IMR-90 (cell line): ENCODE results near the gene EFEMP2. TPM values are rescaled to one million over a fixed set of nuclear protein-coding genes. Genes with fewer than 3 reads are reported as not detected.

Experiments
- ATAC-seq: fragments of 200-7000 bp; cut with Tn5 transposase; 2 replicates; pipeline ENCODE4 v1.9.1; 2020; ENCODE audit warnings: low read depth, mild to moderate bottlenecking, moderate library complexity
- BruUV-seq: library from RNA; stranded (reverse); fragments of 400-500 nt; replicated peaks from 2 replicates; lab custom pipeline; 2021; lab: Mats Ljungman, UMichigan
- CTCF ChIA-PET: fragments of 300-600 bp; formaldehyde crosslinking; extraction: SDS; loops from one replicate; lab custom pipeline; 2021; ENCODE audit warnings: antibody characterized with exemption; lab: Yijun Ruan, JAX
- POLR2A ChIA-PET: fragments of 300-600 bp; sonication (Branson Sonifier 250); formaldehyde crosslinking; loops from one replicate; lab custom pipeline; 2022; ENCODE audit warnings: antibody characterized with exemption; ENCODE audit not compliant: unreplicated experiment; lab: Charles Lee
- DNase-seq: peaks from one replicate; pipeline ENCODE4 v3.0.0; 2013
- H2AFZ ChIP-seq: replicated peaks from 2 replicates; pipeline ENCODE3; 2013; ENCODE audit warnings: low read length, mild to moderate bottlenecking; ENCODE audit not compliant: poor library complexity
- H2AK5ac ChIP-seq: 2 replicates; pipeline ENCODE4 v1.6.1; 2013; ENCODE audit warnings: low read depth, low read length, inconsistent platforms
- H2AK9ac ChIP-seq: replicated peaks from 2 replicates; pipeline ENCODE3; 2013; ENCODE audit warnings: mild to moderate bottlenecking, low read depth, low read length, moderate library complexity; ENCODE audit not compliant: poor library complexity
- H2BK120ac ChIP-seq: 2 replicates; pipeline ENCODE4 v1.6.1; 2013; ENCODE audit warnings: low read depth, low read length, inconsistent platforms
- H2BK15ac ChIP-seq: 3 replicates; pipeline ENCODE4 v1.6.1; 2013; ENCODE audit warnings: low read depth, low read length, inconsistent platforms
- H2BK20ac ChIP-seq: 2 replicates; pipeline ENCODE4 v1.6.1; 2013; ENCODE audit warnings: low read depth, mild to moderate bottlenecking, inconsistent platforms, low read length, moderate library complexity
- H2BK5ac ChIP-seq: 2 replicates; pipeline ENCODE4 v1.6.1; 2013; ENCODE audit warnings: mild to moderate bottlenecking, low read depth, low read length, inconsistent platforms; ENCODE audit not compliant: poor library complexity, severe bottlenecking
- H3K14ac ChIP-seq: replicated peaks from 2 replicates; pipeline ENCODE4 v1.6.1; 2013; ENCODE audit warnings: low read depth, low read length, inconsistent platforms
- H3K18ac ChIP-seq: 2 replicates; pipeline ENCODE4 v1.6.1; 2013; ENCODE audit warnings: low read depth, low read length, control low read depth
- H3K23ac ChIP-seq: 2 replicates; pipeline ENCODE4 v1.6.1; 2013; ENCODE audit warnings: low read depth, low read length, inconsistent platforms
- H3K27ac ChIP-seq: 2 replicates; pipeline ENCODE4 v1.5.1; 2013; ENCODE audit warnings: mild to moderate bottlenecking, control low read depth, low read length; ENCODE audit not compliant: insufficient read depth
- H3K27me3 ChIP-seq: 2 replicates; pipeline ENCODE4 v1.6.1; 2013; ENCODE audit warnings: low read length; ENCODE audit not compliant: control insufficient read depth, insufficient read depth
- H3K36me3 ChIP-seq: 2 replicates; pipeline ENCODE4 v1.6.1; 2013; ENCODE audit warnings: low read length, mixed read lengths; ENCODE audit not compliant: control insufficient read depth, insufficient read depth
- H3K4ac ChIP-seq: 2 replicates; pipeline ENCODE4 v1.6.1; 2013; ENCODE audit warnings: low read depth, low read length, inconsistent platforms
- H3K4me1 ChIP-seq: 2 replicates; pipeline ENCODE4 v1.6.1; 2013; ENCODE audit warnings: low read length, mixed read lengths; ENCODE audit not compliant: control insufficient read depth, insufficient read depth
- H3K4me2 ChIP-seq: 2 replicates; pipeline ENCODE4 v1.6.1; 2013; ENCODE audit warnings: low read depth, mild to moderate bottlenecking, control low read depth, low read length, moderate library complexity
- H3K4me3 ChIP-seq: 2 replicates; pipeline ENCODE4 v1.5.1; 2013; ENCODE audit warnings: low read depth, mild to moderate bottlenecking, control low read depth, low read length, moderate library complexity; ENCODE audit not compliant: insufficient read depth
- H3K56ac ChIP-seq: 2 replicates; pipeline ENCODE4 v1.6.1; 2013; ENCODE audit warnings: low read length, inconsistent platforms; ENCODE audit not compliant: insufficient read depth; ENCODE audit errors: extremely low read depth
- H3K79me1 ChIP-seq, 2 experiments: 2 replicates each; pipeline ENCODE4 v1.6.1; 2013; ENCODE audit warnings: low read length in 2 of 2, inconsistent platforms in 1 of 2, low read depth in 1 of 2
- H3K9ac ChIP-seq: 2 replicates; pipeline ENCODE4 v1.6.1; 2013; ENCODE audit warnings: low read depth, low read length, control low read depth
- H3K9me1 ChIP-seq: 2 replicates; pipeline ENCODE4 v1.6.1; 2013; ENCODE audit warnings: low read length, inconsistent platforms; ENCODE audit not compliant: insufficient read depth
- H3K9me3 ChIP-seq: 2 replicates; pipeline ENCODE4 v1.6.1; 2013; ENCODE audit warnings: low read length; ENCODE audit not compliant: control insufficient read depth, insufficient read depth
- H4K20me1 ChIP-seq: 2 replicates; pipeline ENCODE4 v1.6.1; 2013; ENCODE audit warnings: low read length, inconsistent platforms; ENCODE audit not compliant: insufficient read depth
- H4K5ac ChIP-seq: 2 replicates; pipeline ENCODE4 v1.6.1; 2013; ENCODE audit warnings: mild to moderate bottlenecking, low read depth, low read length, control low read depth
- H4K8ac ChIP-seq, 2 experiments: 2 replicates each; pipeline ENCODE4 v1.6.1; 2013; ENCODE audit warnings: low read depth in 2 of 2, low read length in 2 of 2, control low read depth in 1 of 2, inconsistent platforms in 1 of 2
- H4K91ac ChIP-seq: 2 replicates; pipeline ENCODE4 v1.6.1; 2013; ENCODE audit warnings: low read depth, low read length, inconsistent platforms; ENCODE audit not compliant: insufficient read depth
- BHLHE40 ChIP-seq: fragments of 150-350 bp; IDR thresholded peaks from 2 replicates; pipeline ENCODE4 v1.6.1; 2016; ENCODE audit warnings: mild to moderate bottlenecking, low read depth, low read length
- CEBPB ChIP-seq: IDR thresholded peaks from 2 replicates; pipeline ENCODE4 v1.6.1; 2012; ENCODE audit warnings: low read depth, low read length, improper control_type of control experiment
- CHD1 ChIP-seq: IDR thresholded peaks from 2 replicates; pipeline ENCODE4 v1.6.1; 2012; ENCODE audit warnings: low read depth, low read length, improper control_type of control experiment
- MXI1 ChIP-seq: IDR thresholded peaks from 2 replicates; pipeline ENCODE4 v1.6.1; 2012; ENCODE audit warnings: low read depth, mild to moderate bottlenecking, low read length, moderate library complexity, borderline replicate concordance
- POLR2A ChIP-seq: IDR thresholded peaks from 2 replicates; pipeline ENCODE4 v1.6.1; 2012; ENCODE audit warnings: mild to moderate bottlenecking, low read depth, low read length
- RCOR1 ChIP-seq: IDR thresholded peaks from 2 replicates; pipeline ENCODE4 v1.6.1; 2012; ENCODE audit warnings: mild to moderate bottlenecking, low read length, improper control_type of control experiment; ENCODE audit not compliant: insufficient replicate concordance
- RFX5 ChIP-seq: IDR thresholded peaks from 2 replicates; pipeline ENCODE4 v1.8.0; 2012; ENCODE audit warnings: low read depth, mild to moderate bottlenecking, low read length, moderate library complexity
- SMC3 ChIP-seq: fragments of 150-350 bp; IDR thresholded peaks from 2 replicates; pipeline ENCODE4 v1.6.1; 2016; ENCODE audit warnings: low read depth, mild to moderate bottlenecking, antibody characterized with exemption, low read length, moderate library complexity
- WGBS, 2 experiments: methylation state at CpG; one replicate each; pipeline versions ENCODE4 v1.1.5 to v1.1.7; 2013; ENCODE audit warnings: missing lambda C conversion rate in 2 of 2; ENCODE audit not compliant: insufficient read length in 1 of 2; ENCODE audit errors: extremely low coverage in 2 of 2; 5-methylcytosine and 5-hydroxymethylcytosine counted together
- dilution Hi-C: fragments of 300-500 bp; cut with HindIII; formaldehyde crosslinking; loops from one replicate; pipeline ENCODE4 v1.14.3; 2018; ENCODE audit warnings: low sequenced_read_pairs; ENCODE audit not compliant: unreplicated experiment
- in situ Hi-C: fragments of 300-500 bp; cut with MboI; formaldehyde crosslinking; loops from 3 replicates; pipeline ENCODE4 v1.14.3; 2019; ENCODE audit warnings: low sequenced_read_pairs, inconsistent platforms, mixed read lengths
- intact Hi-C: fragments of 100-400 bp; cut with micrococcal nuclease; formaldehyde crosslinking; loops from 2 replicates; pipeline ENCODE4 v1.10.0; 2022
- polyA plus RNA-seq, 3 experiments: library from polyadenylated mRNA; depleted of rRNA; stranded (reverse); fragments of >200 nt; gene quantifications; 2 replicates each; pipeline ENCODE4 v1.2.3, GENCODE V29; 2012; ENCODE audit warnings: low replicate concordance in 1 of 3
- total RNA-seq: library from RNA; depleted of rRNA; stranded (reverse); fragments of >200 nt; gene quantifications from 2 replicates; pipeline ENCODE4 v1.2.3, GENCODE V29; 2012
- TF ChIP-seq, protein P1 (sequence below): fragments of 150-350 bp; IDR thresholded peaks from 2 replicates; pipeline ENCODE4 v1.6.1; 2017; ENCODE audit warnings: mild to moderate bottlenecking, antibody characterized with exemption, low read length, low read depth
- TF ChIP-seq, protein P2 (sequence below): conservative IDR thresholded peaks from 2 replicates; pipeline ENCODE4 v1.5.1; 2012; ENCODE audit warnings: mild to moderate bottlenecking, low read depth, low read length, improper control_type of control experiment

Gene EFEMP2
- total and polyA plus RNA-seq, 2 of the 4 experiments (the other 2 are of a cell fraction): 62.7 to 431 TPM

DNA sequence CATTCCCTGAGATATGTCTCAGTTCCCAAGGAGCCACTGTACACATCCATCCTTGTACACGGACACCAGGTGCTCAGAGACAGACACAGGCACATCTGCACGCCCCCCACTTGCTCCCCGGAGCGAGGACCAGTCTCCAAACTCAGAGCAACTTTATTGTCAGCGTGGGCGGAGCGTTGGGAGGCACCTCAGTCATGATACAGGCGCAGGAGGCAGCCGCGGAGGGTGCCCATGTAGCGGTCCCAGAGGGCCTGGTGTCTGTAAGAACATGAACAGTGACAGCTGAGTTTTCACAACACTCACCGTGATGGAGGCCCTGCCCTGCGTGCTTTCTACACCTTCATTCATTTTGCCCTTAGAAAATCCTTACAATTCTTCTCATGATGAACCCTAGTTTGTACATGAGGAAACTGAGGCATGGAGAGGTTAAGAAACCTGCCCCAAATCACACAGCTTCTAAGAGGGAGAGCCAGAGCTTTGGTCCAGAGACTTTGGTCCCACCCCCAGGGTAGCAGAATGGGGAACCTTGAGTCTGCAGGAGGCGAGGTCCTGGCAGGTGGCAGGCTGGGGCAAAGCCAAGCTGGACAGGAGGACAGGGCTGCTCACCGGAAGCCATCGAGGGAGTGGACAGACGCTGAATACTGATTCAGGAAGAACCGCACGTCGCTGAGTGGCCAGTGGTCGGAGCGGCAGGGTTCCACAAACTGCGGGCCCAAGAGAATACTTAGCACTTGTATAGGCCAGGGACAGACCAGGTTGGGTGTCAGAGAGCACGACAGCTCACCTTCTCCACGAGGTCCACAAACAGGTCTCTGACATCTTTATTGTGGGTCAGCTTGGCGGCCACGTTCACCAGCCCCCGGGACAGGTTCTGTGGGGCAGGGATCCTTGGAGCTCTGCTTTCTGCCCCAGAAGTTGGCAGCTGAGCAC lies 11.5 kb upstream of the EFEMP2 start:
- no peak for DNase-seq
- Histone ChIP-seq H3K9me1 (peaks cover 6% of the 10 kb centered on the region), H4K20me1 (peaks cover 21% of the 10 kb centered on the region), H3K18ac (no peak overlapping the region), H3K9ac (no peak overlapping the region), H3K4ac (peak overlapping the region; percentile 53; the same call in 1 of the 2 replicates), H3K56ac (no peak overlapping the region), H3K9me3 (no peaks in the 10 kb centered on the region), H3K27me3 (no peaks in the 10 kb centered on the region), H3K36me3 (peaks cover 40% of the 10 kb centered on the region), H3K4me3 (no peak overlapping the region), H3K14ac (no peak overlapping the region), H3K79me1 (peaks cover 9 to 52% of the 10 kb centered on the region in 2 experiments), H3K23ac (no peak overlapping the region), H3K4me1 (peaks cover 2% of the 10 kb centered on the region), H2AK9ac (peak overlapping the region; percentile 95), H2AFZ (peak overlapping the region; percentile 67), H2AK5ac (0 out of 2 replicates have a peak overlapping the region, but pooled peaks have one; percentile 73), H2BK120ac (no peak overlapping the region), H4K8ac (no peak overlapping the region), H4K5ac (no peak overlapping the region), H2BK15ac (no peak overlapping the region), H3K27ac (no peak overlapping the region; the same call in 1 of the 2 replicates), H2BK20ac (no peak overlapping the region), H3K4me2 (no peak overlapping the region), H2BK5ac (no peak overlapping the region), H4K91ac (no peak overlapping the region)
- in situ Hi-C loops (loop anchor here (5.0 kb wide), 1 partner anchor 103 kb away; no protein-coding TSS in a partner anchor), dilution Hi-C loops (no loop called here), intact Hi-C loops (loop anchor here (1.0 kb wide), 1 partner anchor 105 kb away; no protein-coding TSS in a partner anchor)
- 88% methylated on average over 11 of the region's 28 CpGs; no CpG with 5 or more reads in 1 of the 2 experiments for WGBS, 2 experiments
- ATAC-seq: no peak
- CTCF ChIA-PET: interaction anchor here (0.6 to 1.5 kb wide), 11 partner anchors 11 to 651 kb away, joined by 3 to 14 read pairs (median 5); partner anchors contain the start of genes EFEMP2 and MUS81
- BruUV-seq: no TSS peak
- no peak for TF ChIP-seq BHLHE40
- no peak for TF ChIP-seq CHD1
- no peak for TF ChIP-seq SMC3
- no peak for TF ChIP-seq POLR2A
- no peak for TF ChIP-seq RFX5
- TF ChIP-seq RCOR1: no peak
- TF ChIP-seq CEBPB: no peak
- TF ChIP-seq, protein P1, sequence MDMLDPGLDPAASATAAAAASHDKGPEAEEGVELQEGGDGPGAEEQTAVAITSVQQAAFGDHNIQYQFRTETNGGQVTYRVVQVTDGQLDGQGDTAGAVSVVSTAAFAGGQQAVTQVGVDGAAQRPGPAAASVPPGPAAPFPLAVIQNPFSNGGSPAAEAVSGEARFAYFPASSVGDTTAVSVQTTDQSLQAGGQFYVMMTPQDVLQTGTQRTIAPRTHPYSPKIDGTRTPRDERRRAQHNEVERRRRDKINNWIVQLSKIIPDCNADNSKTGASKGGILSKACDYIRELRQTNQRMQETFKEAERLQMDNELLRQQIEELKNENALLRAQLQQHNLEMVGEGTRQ: no peak
- TF ChIP-seq, protein P2, sequence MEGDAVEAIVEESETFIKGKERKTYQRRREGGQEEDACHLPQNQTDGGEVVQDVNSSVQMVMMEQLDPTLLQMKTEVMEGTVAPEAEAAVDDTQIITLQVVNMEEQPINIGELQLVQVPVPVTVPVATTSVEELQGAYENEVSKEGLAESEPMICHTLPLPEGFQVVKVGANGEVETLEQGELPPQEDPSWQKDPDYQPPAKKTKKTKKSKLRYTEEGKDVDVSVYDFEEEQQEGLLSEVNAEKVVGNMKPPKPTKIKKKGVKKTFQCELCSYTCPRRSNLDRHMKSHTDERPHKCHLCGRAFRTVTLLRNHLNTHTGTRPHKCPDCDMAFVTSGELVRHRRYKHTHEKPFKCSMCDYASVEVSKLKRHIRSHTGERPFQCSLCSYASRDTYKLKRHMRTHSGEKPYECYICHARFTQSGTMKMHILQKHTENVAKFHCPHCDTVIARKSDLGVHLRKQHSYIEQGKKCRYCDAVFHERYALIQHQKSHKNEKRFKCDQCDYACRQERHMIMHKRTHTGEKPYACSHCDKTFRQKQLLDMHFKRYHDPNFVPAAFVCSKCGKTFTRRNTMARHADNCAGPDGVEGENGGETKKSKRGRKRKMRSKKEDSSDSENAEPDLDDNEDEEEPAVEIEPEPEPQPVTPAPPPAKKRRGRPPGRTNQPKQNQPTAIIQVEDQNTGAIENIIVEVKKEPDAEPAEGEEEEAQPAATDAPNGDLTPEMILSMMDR: no peak
- no peak for TF ChIP-seq MXI1
- POLR2A ChIA-PET: no interaction called here
